Esophagus squamous epithelium (tissue), 5 donors: Measurements from ENCODE around the gene CAMTA1. TPM values are rescaled to one million over a fixed set of nuclear protein-coding genes. Genes with fewer than 3 reads are reported as not detected.

Experiments
- DNase-seq: peaks from one replicate; lab custom pipeline; 2025; lab: John Stamatoyannopoulos, UW
- H3K27ac ChIP-seq, 4 donors: fragments of 200-600 bp; sonication (generic); one replicate each; pipeline ENCODE4 v1.5.1; 2016 to 2019; ENCODE audit warnings: mild to moderate bottlenecking in 1 of 4
- H3K27me3 ChIP-seq, 4 donors: fragments of 200-600 bp; sonication (generic); 1 replicate in 3 of 4; 2 replicates in 1 of 4; pipeline versions ENCODE4 v1.5.1 to v1.6.0; 2017 to 2021; ENCODE audit warnings: antibody characterized with exemption in 1 of 4
- H3K36me3 ChIP-seq, 3 donors: fragments of 200-600 bp; sonication (generic); one replicate each; pipeline ENCODE4 v1.5.1; 2016 to 2019
- H3K4me1 ChIP-seq, 3 donors: fragments of 200-600 bp; sonication (generic); one replicate each; pipeline ENCODE4 v1.5.1; 2017 to 2019
- H3K4me3 ChIP-seq, 4 donors: fragments of 200-600 bp; sonication (generic); 1 replicate in 3 of 4; 2 replicates in 1 of 4; pipeline ENCODE4 v1.5.1; 2016 to 2019; ENCODE audit warnings: mild to moderate bottlenecking in 2 of 4, moderate library complexity in 1 of 4
- H3K9me3 ChIP-seq, 3 donors: fragments of 200-600 bp; sonication (generic); one replicate each; pipeline ENCODE4 v1.5.1; 2016 to 2019
- POLR2A ChIP-seq, 4 donors: fragments of 450-650 bp; IDR thresholded peaks; one replicate each; pipeline ENCODE4 v1.6.1; 2017; ENCODE audit warnings: antibody characterized with exemption in 4 of 4, mild to moderate bottlenecking in 4 of 4, moderate library complexity in 3 of 4
- WGBS, 2 donors: methylation state at CpG; one replicate each; pipeline ENCODE4 v1.1.5; 2018; 5-methylcytosine and 5-hydroxymethylcytosine counted together
- intact Hi-C: fragments of 100-400 bp; cut with DNase I; formaldehyde crosslinking; loops from one replicate; pipeline ENCODE4 v1.15.0; 2022
- total RNA-seq, 4 donors: library from RNA; depleted of rRNA; stranded (reverse); fragments of >200 nt; gene quantifications; one replicate each; pipeline ENCODE4 v1.1.0, GENCODE V29; 2016
- TF ChIP-seq, protein P1 (sequence below), 6 experiments: fragments of 450-650 bp in 4 of 6; fragments of 200-600 bp in 2 of 6; sonication (generic) in 2 of 6; IDR thresholded peaks; one replicate each; pipeline ENCODE4 v1.5.1; 2016 to 2019; ENCODE audit warnings: antibody characterized with exemption in 6 of 6, mild to moderate bottlenecking in 4 of 6, moderate library complexity in 4 of 6
- donor health status: DM: yes; HTN: yes; CAD: no.

The CAMTA1 gene
- total RNA-seq, 4 donors from 2014 or later, result 31.3 to 77.4 (median 45.9) TPM

DNA sequence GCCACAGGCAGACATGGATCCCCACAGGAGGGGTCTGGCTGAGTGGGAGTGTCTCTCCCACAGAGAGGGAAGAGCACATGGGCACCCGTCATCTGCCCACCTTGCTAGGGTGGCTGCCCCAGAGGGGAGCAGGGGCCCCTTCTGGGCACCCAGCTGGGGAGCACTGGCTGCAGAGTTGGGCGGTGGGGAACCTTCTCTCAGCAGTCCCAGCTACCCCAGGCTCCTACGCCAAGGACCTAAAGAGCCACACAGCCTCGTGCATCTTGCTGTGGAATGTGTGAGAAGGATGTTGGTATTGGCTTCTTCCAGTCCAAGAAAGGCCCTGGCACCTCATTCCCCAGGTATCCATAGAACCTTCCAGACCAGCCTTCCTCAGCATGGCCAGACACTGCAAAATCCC is 735.2 kb downstream of the CAMTA1 start:
- intact Hi-C loops, result no loop called here
- H3K4me1 ChIP-seq, result no peaks in the 10 kb centered on the region
- DNase-seq, result no peak
- no peaks in the 10 kb centered on the region for H3K9me3 ChIP-seq
- peaks cover 0 to 21% (median 0%) of the 10 kb centered on the region in 4 donors for H3K27me3 ChIP-seq
- no peak overlapping the region for H3K27ac ChIP-seq
- 43% methylated on average over 1 of the region's 4 CpGs; no CpG with 5 or more reads in 1 of the 2 donors for WGBS, 2 donors
- no peak overlapping the region for H3K4me3 ChIP-seq
- TF ChIP-seq POLR2A (IDR thresholded peaks at IDR 0.05), result no peak
- TF ChIP-seq, protein P1, sequence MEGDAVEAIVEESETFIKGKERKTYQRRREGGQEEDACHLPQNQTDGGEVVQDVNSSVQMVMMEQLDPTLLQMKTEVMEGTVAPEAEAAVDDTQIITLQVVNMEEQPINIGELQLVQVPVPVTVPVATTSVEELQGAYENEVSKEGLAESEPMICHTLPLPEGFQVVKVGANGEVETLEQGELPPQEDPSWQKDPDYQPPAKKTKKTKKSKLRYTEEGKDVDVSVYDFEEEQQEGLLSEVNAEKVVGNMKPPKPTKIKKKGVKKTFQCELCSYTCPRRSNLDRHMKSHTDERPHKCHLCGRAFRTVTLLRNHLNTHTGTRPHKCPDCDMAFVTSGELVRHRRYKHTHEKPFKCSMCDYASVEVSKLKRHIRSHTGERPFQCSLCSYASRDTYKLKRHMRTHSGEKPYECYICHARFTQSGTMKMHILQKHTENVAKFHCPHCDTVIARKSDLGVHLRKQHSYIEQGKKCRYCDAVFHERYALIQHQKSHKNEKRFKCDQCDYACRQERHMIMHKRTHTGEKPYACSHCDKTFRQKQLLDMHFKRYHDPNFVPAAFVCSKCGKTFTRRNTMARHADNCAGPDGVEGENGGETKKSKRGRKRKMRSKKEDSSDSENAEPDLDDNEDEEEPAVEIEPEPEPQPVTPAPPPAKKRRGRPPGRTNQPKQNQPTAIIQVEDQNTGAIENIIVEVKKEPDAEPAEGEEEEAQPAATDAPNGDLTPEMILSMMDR (IDR thresholded peaks at IDR 0.05), result no peak
- H3K36me3 ChIP-seq, result no peaks in the 10 kb centered on the region

DNA sequence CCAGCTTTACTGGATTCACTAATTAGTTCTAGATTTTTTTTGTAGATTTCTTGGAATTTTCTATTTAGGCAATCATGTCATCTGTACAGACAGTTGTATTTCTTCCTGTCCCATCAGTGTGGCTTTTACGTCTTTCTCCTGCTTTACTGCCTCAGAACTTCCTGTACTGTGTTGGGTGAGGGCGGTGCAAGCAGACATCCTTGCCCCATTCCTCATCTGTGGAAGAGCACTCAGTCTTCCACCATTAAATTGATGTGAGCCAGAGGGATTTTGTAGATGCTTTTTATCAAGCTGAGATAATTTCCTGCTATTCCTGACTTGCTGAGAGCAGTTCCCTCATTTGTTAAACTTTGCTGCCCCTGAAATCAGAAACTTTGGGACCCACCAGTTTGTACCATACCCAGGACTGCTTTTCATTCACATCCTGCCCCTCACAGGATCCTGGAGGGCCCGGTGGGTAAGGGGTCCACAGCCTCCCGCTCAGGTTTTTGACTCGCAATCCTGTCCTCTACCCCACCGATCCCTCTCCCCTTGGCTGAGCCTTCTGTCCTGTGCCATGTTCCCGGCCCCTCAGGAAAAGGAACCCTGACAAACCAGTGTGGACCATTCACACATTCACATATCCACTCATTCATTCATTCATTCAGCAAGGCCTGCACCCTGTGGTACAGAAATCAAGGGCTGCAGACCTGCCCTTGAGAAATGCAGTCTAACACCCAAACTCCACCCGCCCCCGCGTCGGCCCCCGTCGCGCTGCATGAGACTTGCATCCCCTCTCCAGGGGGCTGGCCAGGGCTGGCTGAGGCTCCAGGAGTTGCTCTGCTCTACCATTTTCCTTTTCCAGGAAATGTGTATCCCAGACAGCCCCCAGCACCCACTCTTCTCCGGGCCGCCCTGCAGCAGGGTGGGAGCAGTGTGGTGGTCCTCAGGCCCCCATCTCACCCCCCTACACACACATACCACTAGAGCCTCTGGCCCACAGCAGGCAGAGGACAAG is 739.4 kb downstream of the CAMTA1 start:
- intact Hi-C loops, result no loop called here
- H3K27ac ChIP-seq, result no peak overlapping the region
- 84 to 90% methylated on average over 11 to 12 of the region's 16 CpGs for WGBS, 2 donors
- H3K4me3 ChIP-seq, result no peak overlapping the region
- H3K4me1 ChIP-seq, result no peaks in the 10 kb centered on the region
- no peaks in the 10 kb centered on the region for H3K9me3 ChIP-seq
- TF ChIP-seq POLR2A (IDR thresholded peaks at IDR 0.05), result no peak
- TF ChIP-seq, protein P1 (IDR thresholded peaks at IDR 0.05), result no peak
- no peak for DNase-seq
- no peaks in the 10 kb centered on the region for H3K36me3 ChIP-seq
- H3K27me3 ChIP-seq, result peaks cover 0 to 7% (median 0%) of the 10 kb centered on the region in 4 donors

DNA sequence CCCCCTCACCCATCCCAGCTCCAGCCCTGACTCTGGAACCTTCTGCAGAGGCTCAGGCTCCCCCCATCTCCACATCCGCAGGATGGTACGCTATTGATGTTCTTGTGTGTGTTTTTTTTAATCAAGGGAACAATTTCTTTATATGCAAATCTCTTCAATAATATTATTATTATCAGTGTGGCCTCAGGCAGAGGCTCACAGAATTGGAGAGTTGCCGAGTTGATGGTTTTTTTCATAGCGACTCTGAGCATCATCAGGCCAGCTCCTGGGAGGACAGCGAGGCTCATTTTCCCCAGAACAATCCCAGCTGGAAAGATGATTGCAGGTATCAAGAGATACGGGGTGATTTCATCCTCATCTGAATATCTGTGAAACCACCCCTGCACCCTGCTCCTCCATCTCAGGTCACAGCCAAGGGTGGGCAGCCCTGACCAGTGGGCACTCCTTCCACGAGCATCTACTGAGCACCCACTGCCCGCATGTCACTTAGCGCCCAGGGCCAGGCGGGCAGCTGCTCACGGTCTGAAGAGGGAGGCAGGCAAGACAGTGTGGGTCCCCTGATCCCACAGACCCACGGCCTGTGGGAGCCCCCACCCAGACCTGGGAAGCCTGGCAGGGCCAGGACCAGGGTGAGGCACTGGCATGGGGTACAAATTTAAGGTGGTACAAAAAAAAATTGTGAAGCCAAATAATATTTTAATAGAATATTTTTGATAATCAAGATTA is 740.2 kb downstream of the CAMTA1 start:
- no peak overlapping the region for H3K4me3 ChIP-seq
- peaks cover 0 to 10% (median 0%) of the 10 kb centered on the region in 4 donors for H3K27me3 ChIP-seq
- intact Hi-C loops, result no loop called here
- H3K9me3 ChIP-seq, result no peaks in the 10 kb centered on the region
- H3K27ac ChIP-seq, result no peak overlapping the region
- no peaks in the 10 kb centered on the region for H3K4me1 ChIP-seq
- H3K36me3 ChIP-seq, result no peaks in the 10 kb centered on the region
- WGBS, 2 donors, result 87 to 93% methylated on average over 5 to 9 of the region's 12 CpGs
- TF ChIP-seq, protein P1 (IDR thresholded peaks at IDR 0.05), result no peak
- no peak for TF ChIP-seq POLR2A (IDR thresholded peaks at IDR 0.05)
- no peak for DNase-seq

DNA sequence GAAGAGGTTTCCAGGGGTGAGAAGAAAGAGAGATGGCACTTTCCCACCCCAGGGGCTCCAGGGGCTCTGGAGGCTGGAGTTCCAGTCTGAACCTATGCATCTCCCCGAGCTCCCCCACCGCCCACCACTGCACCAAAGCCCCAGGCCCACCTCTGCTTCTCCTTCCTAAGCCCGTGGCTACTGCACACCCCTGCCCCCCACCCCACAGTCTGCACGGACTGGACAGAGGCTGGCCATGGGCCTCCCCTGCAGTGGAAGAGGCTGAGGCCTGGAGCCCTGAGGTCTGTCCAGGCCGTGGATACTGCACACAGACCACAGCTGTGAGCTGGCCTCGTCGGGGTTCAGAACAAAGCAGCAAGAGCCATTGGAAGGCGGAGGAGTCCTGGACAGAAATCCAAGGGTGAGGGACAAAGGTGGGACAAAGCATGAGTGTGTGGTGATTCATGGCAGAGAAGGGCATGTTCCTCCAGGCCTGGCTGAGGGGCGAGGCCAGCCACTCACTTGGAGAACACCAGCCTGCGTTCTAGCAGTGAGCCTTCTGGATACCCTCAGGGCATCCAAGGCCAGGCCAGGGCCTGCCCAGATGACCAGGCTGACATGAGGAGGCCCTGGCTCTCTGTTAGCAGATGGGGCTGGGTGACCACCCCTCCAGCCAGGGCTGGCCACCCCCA is 741.1 kb downstream of the CAMTA1 start:
- Histone ChIP-seq H3K4me3 (no peak overlapping the region), H3K4me1 (no peaks in the 10 kb centered on the region), H3K36me3 (no peaks in the 10 kb centered on the region), H3K27me3 (peaks cover 0 to 10% (median 0%) of the 10 kb centered on the region in 4 donors), H3K9me3 (no peaks in the 10 kb centered on the region), H3K27ac (no peak overlapping the region)
- TF ChIP-seq POLR2A (IDR thresholded peaks at IDR 0.05), result no peak
- TF ChIP-seq, protein P1 (IDR thresholded peaks at IDR 0.05), result no peak
- WGBS, 2 donors, result 68 to 86% methylated on average over 1 to 4 of the region's 10 CpGs
- no peak for DNase-seq
- intact Hi-C loops, result no loop called here
